Transverse colon (tissue), 4 donors: ENCODE measurements around the gene SLC35F6.

Source experiments
- EP300 ChIP-seq: sonication (generic); formaldehyde crosslinking; IDR thresholded peaks from one replicate; pipeline ENCODE4 v1.6.1; 2017; ENCODE audit warnings: antibody characterized with exemption, low read depth
- POLR2AphosphoS5 ChIP-seq, 3 donors: sonication (generic); formaldehyde crosslinking; IDR thresholded peaks; one replicate each; pipeline ENCODE4 v1.6.1; 2016; ENCODE audit warnings: antibody characterized with exemption in 3 of 3
- TF ChIP-seq, protein P1 (sequence below), 5 experiments: fragments of 200-600 bp in 3 of 5; fragments of 450-650 bp in 2 of 5; sonication (generic) in 3 of 5; IDR thresholded peaks; 1 replicate in 2 of 5; 2 replicates in 3 of 5; pipeline ENCODE4 v1.5.1; 2016 to 2017; ENCODE audit warnings: antibody characterized with exemption in 5 of 5, inconsistent platforms in 3 of 5, mild to moderate bottlenecking in 2 of 5, moderate library complexity in 1 of 5

DNA sequence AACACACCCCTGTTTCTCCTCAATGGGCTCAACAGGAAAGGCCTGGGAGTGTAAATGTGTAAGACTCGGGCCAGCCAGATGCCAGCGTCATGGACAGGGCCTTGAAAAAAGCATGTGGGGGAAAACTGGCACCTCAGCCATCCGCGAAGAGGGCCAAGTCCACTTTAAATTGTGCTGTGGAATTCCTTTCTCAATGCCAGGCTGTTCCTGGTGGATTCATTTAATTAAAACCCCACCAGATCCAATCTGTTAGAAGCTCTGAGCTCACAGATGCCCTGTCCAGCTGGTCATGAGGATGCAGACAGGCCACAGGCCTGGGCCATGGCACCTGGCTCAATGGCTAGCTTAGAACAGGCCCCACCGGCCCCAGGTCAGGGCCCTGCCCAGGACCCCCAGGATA lies 46.7 kb upstream of the SLC35F6 start:
- TF ChIP-seq, protein P1, sequence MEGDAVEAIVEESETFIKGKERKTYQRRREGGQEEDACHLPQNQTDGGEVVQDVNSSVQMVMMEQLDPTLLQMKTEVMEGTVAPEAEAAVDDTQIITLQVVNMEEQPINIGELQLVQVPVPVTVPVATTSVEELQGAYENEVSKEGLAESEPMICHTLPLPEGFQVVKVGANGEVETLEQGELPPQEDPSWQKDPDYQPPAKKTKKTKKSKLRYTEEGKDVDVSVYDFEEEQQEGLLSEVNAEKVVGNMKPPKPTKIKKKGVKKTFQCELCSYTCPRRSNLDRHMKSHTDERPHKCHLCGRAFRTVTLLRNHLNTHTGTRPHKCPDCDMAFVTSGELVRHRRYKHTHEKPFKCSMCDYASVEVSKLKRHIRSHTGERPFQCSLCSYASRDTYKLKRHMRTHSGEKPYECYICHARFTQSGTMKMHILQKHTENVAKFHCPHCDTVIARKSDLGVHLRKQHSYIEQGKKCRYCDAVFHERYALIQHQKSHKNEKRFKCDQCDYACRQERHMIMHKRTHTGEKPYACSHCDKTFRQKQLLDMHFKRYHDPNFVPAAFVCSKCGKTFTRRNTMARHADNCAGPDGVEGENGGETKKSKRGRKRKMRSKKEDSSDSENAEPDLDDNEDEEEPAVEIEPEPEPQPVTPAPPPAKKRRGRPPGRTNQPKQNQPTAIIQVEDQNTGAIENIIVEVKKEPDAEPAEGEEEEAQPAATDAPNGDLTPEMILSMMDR (IDR thresholded peaks at IDR 0.05): no peak
- TF ChIP-seq POLR2AphosphoS5 (IDR thresholded peaks at IDR 0.05): no peak
- TF ChIP-seq EP300: no peak
